Naive B cell (primary cell): ENCODE results near the gene PPP1R13B. TPM values are rescaled to one million over a fixed set of nuclear protein-coding genes. Genes with fewer than 3 reads are reported as not detected.
"Not testable (repeated sequence)": the region's sequence is repeated elsewhere in the genome, so short reads cannot be mapped to it uniquely, and the experiment has no call there.

Experiments
- ATAC-seq, 2 donors: fragments of 150-1000 bp; cut with Tn5 transposase; 2 replicates each; pipeline ENCODE4 v1.10.0; 2021; ENCODE audit warnings: low read depth in 2 of 2, mild to moderate bottlenecking in 2 of 2, moderate library complexity in 2 of 2
- DNase-seq: peaks from one replicate; pipeline ENCODE4 v3.0.0; 2022
- H3K27ac Mint-ChIP-seq, 6 donors: one replicate each; pipeline ENCODE4 v1.8.0; 2020 to 2022; ENCODE audit warnings: mild to moderate bottlenecking in 6 of 6, mixed read lengths in 6 of 6, moderate library complexity in 5 of 6, inconsistent platforms in 2 of 6
- H3K27me3 Mint-ChIP-seq, 3 donors: one replicate each; pipeline ENCODE4 v1.8.0; 2021 to 2022; ENCODE audit warnings: mixed read lengths in 3 of 3, mild to moderate bottlenecking in 1 of 3
- H3K36me3 Mint-ChIP-seq, 2 donors: one replicate each; pipeline ENCODE4 v1.8.0; 2020 to 2022; ENCODE audit warnings: mixed read lengths in 2 of 2, inconsistent platforms in 1 of 2, mild to moderate bottlenecking in 1 of 2
- H3K4me1 Mint-ChIP-seq, 3 donors: one replicate each; pipeline ENCODE4 v1.8.0; 2020 to 2022; ENCODE audit warnings: mixed read lengths in 3 of 3, inconsistent platforms in 1 of 3, mild to moderate bottlenecking in 1 of 3, moderate library complexity in 1 of 3
- H3K4me3 Mint-ChIP-seq, 8 donors: one replicate each; pipeline ENCODE4 v1.8.0; 2020 to 2022; ENCODE audit warnings: mild to moderate bottlenecking in 8 of 8, mixed read lengths in 8 of 8, moderate library complexity in 8 of 8, inconsistent platforms in 2 of 8
- H3K9me3 Mint-ChIP-seq, 7 donors: one replicate each; pipeline ENCODE4 v1.8.0; 2020 to 2022; ENCODE audit warnings: mixed read lengths in 7 of 7, mild to moderate bottlenecking in 5 of 7, inconsistent platforms in 2 of 7, moderate library complexity in 1 of 7
- polyA plus RNA-seq, 6 donors: library from polyadenylated mRNA; unstranded; fragments of 300-500 nt; fragmentation: Illumina TruSeq; gene quantifications; one replicate each; pipeline ENCODE4 v1.2.3, GENCODE V29; 2021; ENCODE audit warnings: low read depth in 6 of 6

Gene PPP1R13B
- polyA plus RNA-seq, 6 donors from 2014 or later, result 0.65 to 4.6 (median 1.8) TPM; not detected in 1

DNA sequence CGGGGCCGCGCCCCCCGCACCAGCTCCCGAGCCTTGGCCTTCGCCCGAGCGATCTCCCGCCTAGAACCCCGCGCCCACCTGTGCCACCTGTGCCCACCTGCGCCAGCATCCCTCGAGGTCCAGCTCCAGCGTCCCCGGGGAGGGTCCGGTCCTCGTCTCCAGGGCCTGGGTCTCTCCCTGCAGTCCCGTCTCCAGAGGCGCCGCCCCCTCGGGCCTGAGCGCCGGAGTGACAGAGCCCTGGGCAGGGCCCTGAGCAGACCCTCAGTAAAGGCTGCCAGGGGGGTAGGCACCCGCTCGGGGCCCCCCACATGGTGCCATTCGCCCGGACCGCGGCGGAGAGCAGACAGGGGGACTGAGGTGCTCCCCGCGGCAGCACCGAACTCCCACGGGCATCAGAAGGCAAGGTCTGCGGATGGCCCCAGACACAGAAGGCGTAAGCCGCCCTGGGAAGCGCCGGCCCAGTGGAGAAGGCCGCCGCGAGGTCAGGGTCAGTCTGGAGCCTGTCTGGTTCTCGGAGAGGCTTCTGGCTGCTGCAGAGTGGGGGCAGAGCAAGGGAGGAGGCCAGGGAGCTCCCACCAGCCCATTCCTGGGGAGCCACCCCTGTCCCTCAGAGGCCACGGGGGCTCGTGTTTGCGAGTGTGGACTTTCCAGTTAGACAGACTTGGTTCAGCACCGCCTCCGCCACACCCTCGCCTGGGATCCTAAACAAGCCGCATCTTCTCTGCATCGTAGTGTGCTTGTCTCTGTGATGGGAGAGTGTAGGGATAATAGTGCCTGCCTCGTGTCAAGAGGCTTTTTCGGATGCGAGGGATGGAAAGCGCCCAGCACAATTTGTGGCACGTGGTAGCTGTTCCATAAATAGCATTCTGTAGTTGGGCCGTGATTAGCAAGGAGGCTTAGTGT is 1.1 kb upstream of the PPP1R13B start:
- peak overlapping the region in 2 of 6 donors; percentile 63 to 65 for H3K27ac Mint-ChIP-seq
- ATAC-seq (no peak), DNase-seq (peak; percentile 10)
- H3K4me1 Mint-ChIP-seq, result peaks cover 6 to 13% (median 12%) of the 10 kb centered on the region in 3 donors
- H3K4me3 Mint-ChIP-seq, result peak overlapping the region; percentile 73 to 89 (median 79)
- H3K9me3 Mint-ChIP-seq, result no peaks in the 10 kb centered on the region
- H3K27me3 Mint-ChIP-seq, result peaks cover 0 to 6% (median 0%) of the 10 kb centered on the region in 3 donors
- no peaks in the 10 kb centered on the region for H3K36me3 Mint-ChIP-seq

DNA sequence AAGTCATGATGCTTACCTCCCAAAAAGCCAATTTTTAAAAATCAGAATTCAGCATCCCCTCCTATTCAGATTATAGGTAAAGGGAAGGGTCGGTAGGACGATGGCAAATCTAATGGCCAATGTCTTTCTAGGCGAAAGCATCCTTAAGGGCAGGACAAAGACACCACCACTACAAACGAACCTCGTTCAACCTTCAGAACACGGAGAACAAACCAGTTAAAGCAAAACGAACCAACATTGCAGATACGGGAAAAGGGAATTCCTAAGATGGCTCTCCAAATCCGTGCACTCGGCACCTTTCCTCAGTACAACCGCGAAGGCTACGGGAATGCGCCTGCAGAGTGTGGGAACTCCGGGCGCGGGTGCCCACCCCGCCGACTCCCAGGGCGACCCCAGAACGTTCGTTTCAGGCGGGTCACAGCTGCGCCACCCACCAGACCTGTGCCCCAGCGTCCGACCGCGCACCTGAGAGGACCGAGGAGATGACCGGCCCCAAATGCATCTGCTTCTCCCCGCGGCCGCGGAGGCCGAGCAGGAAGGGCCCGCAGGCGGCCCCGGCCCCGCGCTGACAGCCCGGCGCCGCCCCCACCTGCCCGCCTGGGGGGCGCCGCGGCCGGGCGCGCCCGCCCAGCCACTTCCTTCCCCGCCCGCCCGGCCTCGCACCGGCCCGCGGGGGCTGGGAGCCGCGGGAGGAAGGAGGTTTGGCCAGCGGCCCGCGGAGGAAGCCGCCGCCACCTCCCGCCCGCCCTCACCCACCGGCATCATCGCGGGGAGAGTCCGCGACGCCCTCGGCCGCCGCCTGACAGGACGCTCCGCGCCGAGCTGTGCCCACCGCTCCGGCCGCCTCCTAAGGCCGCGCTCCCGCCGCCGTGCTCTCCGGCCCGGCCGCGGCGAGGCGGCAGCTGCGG is 578 bp downstream of the PPP1R13B start:
- DNase-seq, result no peak
- Mint-ChIP-seq H3K4me3 (peak overlapping the region; percentile 76 to 97 (median 94)), H3K9me3 (no peaks in the 10 kb centered on the region), H3K27me3 (peaks cover 0 to 6% (median 0%) of the 10 kb centered on the region in 3 donors), H3K27ac (peak overlapping the region; percentile 15 to 94 (median 88)), H3K4me1 (peaks cover 6 to 16% (median 12%) of the 10 kb centered on the region in 3 donors), H3K36me3 (no peaks in the 10 kb centered on the region)
- ATAC-seq, result peak; percentile 29 to 30

DNA sequence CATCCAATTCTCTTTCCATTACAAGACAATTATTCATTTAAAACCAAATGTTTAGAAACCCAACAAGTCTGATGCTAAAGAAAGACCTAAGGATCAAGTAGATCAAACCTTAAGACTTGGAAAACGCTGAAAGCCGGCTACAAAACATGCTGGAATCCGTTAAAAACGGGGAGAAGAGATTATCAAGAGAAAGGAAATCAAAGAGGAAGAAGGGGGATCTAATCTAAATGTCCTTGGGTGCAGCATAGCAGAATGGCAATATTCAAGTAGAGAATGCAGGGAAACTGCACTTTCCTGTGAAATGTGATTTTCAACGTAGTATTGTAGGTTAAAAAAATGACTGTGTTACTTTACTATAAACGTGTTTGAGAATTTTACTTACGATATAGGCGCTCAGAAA is 1.3 kb downstream of the PPP1R13B start:
- DNase-seq, result no peak
- ATAC-seq, result no peak
- H3K9me3 Mint-ChIP-seq, result no peaks in the 10 kb centered on the region
- H3K27me3 Mint-ChIP-seq, result peaks cover 0 to 6% (median 0%) of the 10 kb centered on the region in 3 donors
- H3K36me3 Mint-ChIP-seq, result no peaks in the 10 kb centered on the region
- H3K4me1 Mint-ChIP-seq, result peaks cover 6 to 16% (median 12%) of the 10 kb centered on the region in 3 donors
- peak overlapping the region; percentile 76 to 97 (median 94) for H3K4me3 Mint-ChIP-seq
- H3K27ac Mint-ChIP-seq, result peak overlapping the region in 3 of 6 donors; percentile 15 to 90 (median 46)

DNA sequence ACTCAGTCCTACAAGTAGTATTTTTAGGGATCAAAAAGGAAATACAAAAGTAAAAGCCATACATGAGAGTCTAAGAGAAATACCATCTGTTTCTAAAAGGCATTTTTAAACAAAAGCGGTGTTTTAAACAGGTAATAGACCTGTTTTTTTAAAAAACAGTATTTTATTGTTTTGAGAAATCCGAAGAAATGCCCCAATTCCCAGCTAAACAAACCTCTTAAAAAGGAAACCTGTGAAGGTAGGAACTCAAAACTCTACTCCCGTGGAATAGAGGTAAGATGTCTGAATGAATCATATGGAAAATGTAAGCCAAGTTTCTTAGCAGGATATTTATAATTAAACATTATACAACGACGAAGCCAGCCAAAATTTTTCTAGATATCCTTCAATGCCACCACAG is 2.0 kb downstream of the PPP1R13B start:
- no peaks in the 10 kb centered on the region for H3K9me3 Mint-ChIP-seq
- no peaks in the 10 kb centered on the region for H3K36me3 Mint-ChIP-seq
- H3K4me1 Mint-ChIP-seq, result peaks cover 6 to 16% (median 12%) of the 10 kb centered on the region in 3 donors
- peaks cover 0 to 6% (median 0%) of the 10 kb centered on the region in 3 donors for H3K27me3 Mint-ChIP-seq
- H3K27ac Mint-ChIP-seq, result no peak overlapping the region
- DNase-seq (no peak), ATAC-seq (no peak)
- peak overlapping the region in 1 of 8 donors; percentile 97 for H3K4me3 Mint-ChIP-seq

DNA sequence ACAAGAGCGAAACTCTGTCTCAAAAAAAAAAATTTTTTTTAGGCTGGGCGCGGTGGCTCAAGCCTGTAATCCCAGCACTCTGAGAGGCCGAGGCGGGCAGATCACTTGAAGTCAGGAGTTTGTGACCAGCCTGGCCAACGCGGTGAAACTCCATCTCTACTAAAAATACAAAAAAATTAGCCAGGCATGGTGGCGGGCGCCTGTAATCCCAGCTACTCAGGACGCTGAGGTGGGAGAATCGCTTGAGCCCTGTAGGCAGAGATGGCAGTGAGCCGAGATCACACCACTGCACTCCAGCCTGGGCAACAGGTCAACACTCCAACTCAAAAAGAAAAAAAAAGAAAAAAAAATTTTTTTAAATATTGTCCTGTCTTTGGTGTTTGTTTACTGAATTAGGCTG is 6.1 kb downstream of the PPP1R13B start:
- not testable (repeated sequence) for H3K27ac Mint-ChIP-seq

DNA sequence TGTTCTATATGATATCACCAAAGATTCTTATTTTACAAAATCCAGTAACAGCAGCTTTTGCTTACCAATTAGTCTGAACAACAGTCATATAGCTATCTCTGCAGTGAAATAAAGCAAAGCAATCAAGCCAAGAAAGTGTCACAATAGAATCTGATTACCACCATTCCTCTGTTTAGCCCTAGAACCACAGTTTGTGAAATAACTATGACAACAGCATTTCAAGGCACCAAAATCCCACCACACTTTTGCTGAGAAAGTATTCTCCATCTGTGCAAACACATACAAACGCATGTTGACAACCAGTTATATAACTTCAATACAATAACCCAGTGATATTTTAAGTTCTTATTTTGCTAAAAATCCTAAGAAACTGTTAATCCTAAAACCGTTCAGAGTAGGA is 7.4 kb downstream of the PPP1R13B start:
- H3K4me1 Mint-ChIP-seq, result peaks cover 5 to 9% (median 8%) of the 10 kb centered on the region in 3 donors
- no peaks in the 10 kb centered on the region for H3K36me3 Mint-ChIP-seq
- no peak overlapping the region for H3K27ac Mint-ChIP-seq
- H3K27me3 Mint-ChIP-seq, result peaks cover 0 to 6% (median 0%) of the 10 kb centered on the region in 3 donors
- DNase-seq (no peak), ATAC-seq (no peak)
- peak overlapping the region in 1 of 8 donors; percentile 1 for H3K4me3 Mint-ChIP-seq
- no peaks in the 10 kb centered on the region for H3K9me3 Mint-ChIP-seq

More for the DNA sequence above, 6.1 kb downstream of the PPP1R13B start:
- not testable (repeated sequence) for H3K36me3 Mint-ChIP-seq, H3K27me3 Mint-ChIP-seq, H3K9me3 Mint-ChIP-seq, H3K4me3 Mint-ChIP-seq, ATAC-seq, DNase-seq
- H3K4me1 Mint-ChIP-seq, result peaks cover 11 to 15% (median 12%) of the 10 kb centered on the region in 3 donors

DNA sequence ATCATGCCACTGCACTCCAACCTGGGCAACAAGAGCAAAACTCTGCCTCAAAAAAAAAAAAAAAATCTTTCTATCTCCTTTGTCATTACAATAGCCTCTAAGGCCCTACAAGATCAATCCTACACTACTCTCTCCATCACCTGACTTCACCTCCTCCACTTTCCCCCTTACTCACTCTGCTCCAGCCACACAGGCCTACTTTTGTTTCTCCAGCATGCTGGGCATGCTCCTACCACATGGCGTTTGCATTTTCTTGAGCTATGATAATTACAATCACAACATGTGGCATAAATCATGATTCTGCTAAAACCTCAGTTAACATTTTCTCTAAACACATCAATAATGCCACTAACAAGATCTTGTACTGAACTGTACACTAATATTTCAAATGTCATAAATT is 7.8 kb downstream of the PPP1R13B start:
- Mint-ChIP-seq H3K27me3 (peaks cover 0 to 6% (median 0%) of the 10 kb centered on the region in 3 donors), H3K36me3 (no peaks in the 10 kb centered on the region), H3K9me3 (no peaks in the 10 kb centered on the region), H3K4me1 (peaks cover 5 to 9% (median 8%) of the 10 kb centered on the region in 3 donors), H3K27ac (peak overlapping the region in 1 of 6 donors; percentile 11), H3K4me3 (no peak overlapping the region)
- ATAC-seq (no peak), DNase-seq (no peak)

DNA sequence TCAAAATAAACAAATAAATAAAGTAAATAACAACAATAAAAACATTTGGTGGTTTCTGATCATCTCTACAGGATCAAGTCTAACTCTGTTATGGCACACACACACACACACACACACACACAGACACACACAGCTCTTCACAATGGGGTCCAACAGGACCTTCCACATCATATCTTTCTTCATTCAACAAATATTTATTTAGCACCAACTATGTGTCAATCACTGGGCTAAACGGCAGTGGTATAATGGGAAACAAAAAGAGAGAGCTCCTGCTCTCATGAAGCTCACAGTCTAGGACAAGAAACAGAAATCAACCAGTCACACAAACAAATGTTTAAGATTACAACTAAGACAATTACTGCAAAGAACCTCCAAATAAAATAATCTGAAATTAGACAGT is 9.3 kb downstream of the PPP1R13B start:
- Mint-ChIP-seq H3K27ac (no peak overlapping the region), H3K36me3 (peaks cover 0 to 4% of the 10 kb centered on the region in 2 donors), H3K4me3 (no peak overlapping the region), H3K27me3 (peaks cover 0 to 6% (median 0%) of the 10 kb centered on the region in 3 donors), H3K4me1 (peaks cover 8 to 11% (median 9%) of the 10 kb centered on the region in 3 donors), H3K9me3 (no peaks in the 10 kb centered on the region)
- no peak for ATAC-seq
- no peak for DNase-seq

DNA sequence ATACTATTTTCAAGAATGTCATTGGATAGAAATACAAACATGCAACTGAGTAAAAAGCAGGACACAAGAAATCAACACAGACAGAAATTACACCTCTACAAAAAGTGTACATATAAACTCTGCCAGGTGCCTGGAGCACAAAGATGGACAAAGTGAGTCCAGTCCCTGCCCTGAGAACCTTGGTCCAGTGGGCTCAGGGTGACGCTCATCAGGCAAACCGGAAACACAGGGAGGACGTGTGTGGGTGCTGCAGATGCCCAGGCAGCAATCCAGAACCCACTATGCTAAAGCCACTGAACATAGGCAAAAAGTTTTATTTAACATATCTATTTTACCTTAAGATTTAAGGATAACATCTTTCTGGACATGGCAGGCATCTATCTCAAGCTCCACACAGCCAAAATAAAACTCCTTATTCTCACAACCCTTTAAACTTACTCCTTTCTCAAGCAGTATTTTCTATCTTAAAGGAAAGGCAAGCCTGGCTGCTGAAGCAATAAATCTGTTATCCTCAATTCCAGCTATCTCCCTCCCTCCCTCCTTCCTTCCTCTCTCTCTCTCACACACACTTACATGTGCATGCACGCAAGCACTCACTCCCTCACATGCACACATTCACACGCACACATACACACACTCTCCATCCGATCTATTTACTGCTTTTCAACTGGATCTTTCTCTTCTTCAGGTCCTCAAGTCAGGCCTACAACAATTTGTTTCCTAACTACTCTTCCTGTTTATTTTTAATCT is 10.2 kb downstream of the PPP1R13B start:
- H3K27ac Mint-ChIP-seq, result no peak overlapping the region
- peaks cover 0 to 6% (median 0%) of the 10 kb centered on the region in 3 donors for H3K27me3 Mint-ChIP-seq
- no peak overlapping the region for H3K4me3 Mint-ChIP-seq
- no peaks in the 10 kb centered on the region for H3K9me3 Mint-ChIP-seq
- peaks cover 0 to 4% of the 10 kb centered on the region in 2 donors for H3K36me3 Mint-ChIP-seq
- DNase-seq, result no peak
- peaks cover 8 to 9% (median 8%) of the 10 kb centered on the region in 3 donors for H3K4me1 Mint-ChIP-seq
- no peak for ATAC-seq

DNA sequence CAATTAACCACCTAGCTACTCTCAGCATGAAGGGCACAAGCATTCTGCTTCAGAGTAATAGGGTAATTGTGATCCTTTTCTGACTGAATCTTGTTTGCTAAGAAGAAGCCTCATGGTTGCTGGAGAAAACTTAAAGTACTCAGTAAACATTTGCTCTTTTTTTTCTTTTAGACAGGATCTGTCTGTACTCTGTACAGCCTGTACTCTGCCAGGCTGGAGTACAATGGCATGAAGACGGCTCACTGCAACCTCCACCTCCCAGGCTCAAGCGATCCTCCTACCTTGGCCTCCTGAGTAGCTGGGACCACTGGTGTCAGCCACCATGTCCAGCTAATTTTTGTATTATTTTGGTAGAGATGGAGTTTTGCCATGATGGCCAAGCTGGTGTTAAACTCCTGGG is 12.4 kb downstream of the PPP1R13B start:
- Mint-ChIP-seq H3K9me3 (no peaks in the 10 kb centered on the region), H3K27ac (peak overlapping the region in 1 of 6 donors; percentile 28), H3K4me3 (peak overlapping the region in 1 of 8 donors; percentile 59), H3K27me3 (peaks cover 0 to 6% (median 0%) of the 10 kb centered on the region in 3 donors), H3K4me1 (peaks cover 8 to 9% (median 8%) of the 10 kb centered on the region in 3 donors), H3K36me3 (peaks cover 0 to 4% of the 10 kb centered on the region in 2 donors)
- ATAC-seq (no peak), DNase-seq (no peak)

DNA sequence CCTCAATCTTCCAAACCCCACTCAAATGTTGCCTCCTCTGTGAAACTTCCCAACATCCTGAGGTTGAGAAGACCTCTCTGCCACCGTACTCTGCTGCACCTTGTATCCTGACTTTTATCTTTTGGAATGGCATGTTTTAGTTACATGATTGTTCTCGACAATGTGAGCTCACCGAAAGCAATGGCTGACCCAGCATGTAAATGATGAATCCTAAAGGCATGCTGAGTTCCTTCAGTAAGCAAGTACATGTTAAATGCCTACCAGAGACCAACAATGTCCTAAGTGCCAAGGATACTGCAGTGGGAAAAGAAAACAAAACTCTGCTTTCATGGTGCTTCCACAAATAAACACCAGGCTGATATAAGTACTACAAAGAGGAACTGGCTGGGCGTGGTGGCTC is 13.7 kb downstream of the PPP1R13B start:
- H3K9me3 Mint-ChIP-seq, result no peaks in the 10 kb centered on the region
- H3K4me1 Mint-ChIP-seq, result peaks cover 3 to 9% (median 5%) of the 10 kb centered on the region in 3 donors
- H3K27me3 Mint-ChIP-seq, result no peaks in the 10 kb centered on the region
- ATAC-seq (no peak), DNase-seq (no peak)
- H3K27ac Mint-ChIP-seq, result peak overlapping the region in 1 of 6 donors; percentile 36
- H3K36me3 Mint-ChIP-seq, result peaks cover 0 to 4% of the 10 kb centered on the region in 2 donors
- no peak overlapping the region for H3K4me3 Mint-ChIP-seq

DNA sequence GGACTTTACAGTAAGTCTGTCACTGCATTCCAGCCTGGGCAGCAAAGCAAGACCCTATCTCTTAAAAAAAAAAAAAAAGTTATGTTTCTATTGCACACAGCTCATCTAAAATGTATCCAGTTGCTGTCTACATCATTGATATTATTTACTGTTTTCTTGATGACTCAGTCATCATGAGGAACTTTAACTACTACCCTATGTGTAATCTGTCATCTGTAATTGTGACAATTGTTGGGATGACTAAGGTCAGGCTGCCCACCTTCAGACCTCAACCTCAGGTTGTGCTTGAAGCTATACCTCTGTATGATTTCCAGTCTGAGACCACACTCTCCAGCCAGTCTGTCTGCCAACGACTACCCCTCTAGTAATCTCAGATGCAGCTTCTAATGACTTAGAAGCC is 15.3 kb downstream of the PPP1R13B start:
- Mint-ChIP-seq H3K4me3 (no peak overlapping the region), H3K36me3 (peaks cover 0 to 4% of the 10 kb centered on the region in 2 donors), H3K27ac (peak overlapping the region in 1 of 6 donors; percentile 15)

More for the DNA sequence above, 15.3 kb downstream of the PPP1R13B start:
- DNase-seq, result no peak
- Mint-ChIP-seq H3K9me3 (no peaks in the 10 kb centered on the region), H3K27me3 (no peaks in the 10 kb centered on the region), H3K4me1 (peaks cover 0 to 4% (median 2%) of the 10 kb centered on the region in 3 donors)
- ATAC-seq, result no peak
